Ovary (tissue), 9 donors: ENCODE data around the gene NDUFAB1. TPM values are rescaled to one million over a fixed set of nuclear protein-coding genes. Genes with fewer than 3 reads are reported as not detected.

Experiments used
- DNase-seq, 5 donors: peaks; one replicate each; pipeline ENCODE4 v3.0.0-alpha.2; 2019 to 2020
- H3K27ac ChIP-seq, 2 donors: fragments of 200-600 bp; one replicate each; pipeline versions ENCODE4 v1.5.1 to v1.8.0; 2019 to 2022
- H3K27me3 ChIP-seq: fragments of 200-600 bp; one replicate; pipeline ENCODE4 v1.8.0; 2022
- H3K36me3 ChIP-seq: fragments of 200-600 bp; sonication (generic); one replicate; pipeline ENCODE4 v1.5.1; 2019
- H3K4me1 ChIP-seq: one replicate; pipeline ENCODE4 v1.8.1; 2013; ENCODE audit warnings: mild to moderate bottlenecking, moderate library complexity; ENCODE audit not compliant: insufficient read depth
- H3K4me3 ChIP-seq: fragments of 200-600 bp; sonication (generic); one replicate; pipeline ENCODE4 v1.5.1; 2017
- H3K9me3 ChIP-seq, 2 donors: fragments of 200-600 bp in 1 of 2; sonication (generic) in 1 of 2; one replicate each; pipeline versions ENCODE4 v1.5.1 to v1.8.1; 2013 to 2019; ENCODE audit warnings: mild to moderate bottlenecking in 1 of 2, moderate library complexity in 1 of 2
- CTCF ChIP-seq, 3 donors: fragments of 450-650 bp in 2 of 3; fragments of 200-600 bp in 1 of 3; IDR thresholded peaks; one replicate each; pipeline versions ENCODE4 v1.5.1 to v1.8.0; 2016 to 2022; ENCODE audit warnings: antibody characterized with exemption in 3 of 3, mild to moderate bottlenecking in 1 of 3
- EP300 ChIP-seq: sonication (generic); formaldehyde crosslinking; IDR thresholded peaks from one replicate; pipeline ENCODE4 v1.6.1; 2017; ENCODE audit warnings: antibody characterized with exemption
- POLR2A ChIP-seq: fragments of 450-650 bp; IDR thresholded peaks from one replicate; pipeline ENCODE4 v1.6.1; 2017; ENCODE audit warnings: antibody characterized with exemption, mild to moderate bottlenecking, moderate library complexity
- WGBS, 3 donors: extraction: QIAGEN DNeasy Blood & Tissue Kit in 1 of 3; methylation state at CpG; one replicate each; pipeline versions ENCODE4 v1.1.5 to v1.1.7; 2013 to 2017; 5-methylcytosine and 5-hydroxymethylcytosine counted together
- intact Hi-C, 4 donors: fragments of 100-400 bp; cut with DNase I; formaldehyde crosslinking; loops; one replicate each; pipeline versions ENCODE4 v1.11.0 to v1.15.1; 2022 to 2023
- polyA plus RNA-seq, 2 donors: library from polyadenylated mRNA; stranded (reverse); fragments of 200-250 nt in 1 of 2; fragments of 350-450 nt in 1 of 2; fragmentation: Illumina TruSeq in 1 of 2; extraction: RNeasy Lipid Tissue Mini Kit (QIAGEN cat#74804) in 1 of 2; gene quantifications; one replicate each; pipeline ENCODE4 v1.2.3, GENCODE V29; 2013 to 2014
- total RNA-seq, 7 donors: library from RNA; depleted of rRNA in 2 of 7; stranded (reverse); fragments of >200 nt in 2 of 7; fragmentation: NEBNext Ultra II Directional in 3 of 7; extraction: Animal tissue kit (Norgen Biotek cat#: 25700) in 3 of 7; gene quantifications; one replicate each; pipeline versions ENCODE4 v1.1.0 to v1.2.4, GENCODE V29; 2016 to 2023
- donor health status: DM: no; HTN: no; CAD: no; lungs with moderate emphysema.
- donor health status: DM: no; HTN: no; CAD: no.
- donor health status: Bipolar disorder and iron deficiency.
- donor health status: DM: yes; HTN: yes; CAD: no.
- donor health status: DM: no; HTN: no; CAD: no.
- donor health status: DM: yes; HTN: yes; CAD: no.

Gene NDUFAB1
- total and polyA plus RNA-seq, 9 donors = 42.4 to 83.0 (median 53.6) TPM

GRCh38 chr16:23580391-23580790, 15.7 kb downstream of the NDUFAB1 start:
- no peak for TF ChIP-seq POLR2A
- TF ChIP-seq EP300 = no peak
- no peak for TF ChIP-seq CTCF (IDR thresholded peaks at IDR 0.05)
- Histone ChIP-seq H3K4me3 (no peak overlapping the region), H3K36me3 (no peaks in the 10 kb centered on the region)

GRCh38 chr16:23579371-23579770, 16.7 kb downstream of the NDUFAB1 start:
- WGBS, 3 donors = 93 to 97% (median 95%) methylated on average over 4 of the region's 4 CpGs
- Histone ChIP-seq H3K27me3 (no peaks in the 10 kb centered on the region), H3K4me1 (no peaks in the 10 kb centered on the region), H3K36me3 (no peaks in the 10 kb centered on the region), H3K27ac (no peak overlapping the region), H3K9me3 (no peaks in the 10 kb centered on the region), H3K4me3 (no peak overlapping the region)
- no peak for DNase-seq
- TF ChIP-seq POLR2A (no peak), CTCF (IDR thresholded peaks at IDR 0.05) (no peak), EP300 (no peak)
- intact Hi-C loops = no loop called here

More at GRCh38 chr16:23580391-23580790, 15.7 kb downstream of the NDUFAB1 start:
- H3K27me3 ChIP-seq = no peaks in the 10 kb centered on the region
- no peaks in the 10 kb centered on the region for H3K9me3 ChIP-seq
- no peaks in the 10 kb centered on the region for H3K4me1 ChIP-seq
- no peak for DNase-seq
- intact Hi-C loops = no loop called here
- no peak overlapping the region for H3K27ac ChIP-seq

GRCh38 chr16:23578101-23578830, 17.9 kb downstream of the NDUFAB1 start:
- H3K9me3 ChIP-seq = no peaks in the 10 kb centered on the region
- DNase-seq = no peak
- no peak overlapping the region for H3K27ac ChIP-seq
- intact Hi-C loops = no loop called here
- WGBS, 3 donors = 34 to 46% (median 35%) methylated on average over 5 of the region's 5 CpGs
- TF ChIP-seq POLR2A = no peak
- TF ChIP-seq EP300 = no peak
- no peak for TF ChIP-seq CTCF (IDR thresholded peaks at IDR 0.05)
- H3K4me1 ChIP-seq = no peaks in the 10 kb centered on the region
- no peak overlapping the region for H3K4me3 ChIP-seq
- no peaks in the 10 kb centered on the region for H3K27me3 ChIP-seq
- H3K36me3 ChIP-seq = no peaks in the 10 kb centered on the region

GRCh38 chr16:23577493-23577892, 18.6 kb downstream of the NDUFAB1 start:
- 80 to 87% (median 84%) methylated on average over 2 of the region's 2 CpGs for WGBS, 3 donors
- H3K9me3 ChIP-seq = no peaks in the 10 kb centered on the region
- no peak overlapping the region for H3K27ac ChIP-seq
- DNase-seq = no peak
- H3K4me1 ChIP-seq = no peaks in the 10 kb centered on the region
- H3K4me3 ChIP-seq = no peak overlapping the region
- H3K27me3 ChIP-seq = no peaks in the 10 kb centered on the region
- intact Hi-C loops = no loop called here
- H3K36me3 ChIP-seq = no peaks in the 10 kb centered on the region
- no peak for TF ChIP-seq EP300
- no peak for TF ChIP-seq CTCF (IDR thresholded peaks at IDR 0.05)
- TF ChIP-seq POLR2A = no peak
